ENCODE measurements around the gene ORC5. TPM values are rescaled to one million over a fixed set of nuclear protein-coding genes. Genes with fewer than 3 reads are reported as not detected.

ORC5 gene
- total and polyA plus RNA-seq, 2 donors from 2014 or later: 13.2 to 18.4 TPM

DNA sequence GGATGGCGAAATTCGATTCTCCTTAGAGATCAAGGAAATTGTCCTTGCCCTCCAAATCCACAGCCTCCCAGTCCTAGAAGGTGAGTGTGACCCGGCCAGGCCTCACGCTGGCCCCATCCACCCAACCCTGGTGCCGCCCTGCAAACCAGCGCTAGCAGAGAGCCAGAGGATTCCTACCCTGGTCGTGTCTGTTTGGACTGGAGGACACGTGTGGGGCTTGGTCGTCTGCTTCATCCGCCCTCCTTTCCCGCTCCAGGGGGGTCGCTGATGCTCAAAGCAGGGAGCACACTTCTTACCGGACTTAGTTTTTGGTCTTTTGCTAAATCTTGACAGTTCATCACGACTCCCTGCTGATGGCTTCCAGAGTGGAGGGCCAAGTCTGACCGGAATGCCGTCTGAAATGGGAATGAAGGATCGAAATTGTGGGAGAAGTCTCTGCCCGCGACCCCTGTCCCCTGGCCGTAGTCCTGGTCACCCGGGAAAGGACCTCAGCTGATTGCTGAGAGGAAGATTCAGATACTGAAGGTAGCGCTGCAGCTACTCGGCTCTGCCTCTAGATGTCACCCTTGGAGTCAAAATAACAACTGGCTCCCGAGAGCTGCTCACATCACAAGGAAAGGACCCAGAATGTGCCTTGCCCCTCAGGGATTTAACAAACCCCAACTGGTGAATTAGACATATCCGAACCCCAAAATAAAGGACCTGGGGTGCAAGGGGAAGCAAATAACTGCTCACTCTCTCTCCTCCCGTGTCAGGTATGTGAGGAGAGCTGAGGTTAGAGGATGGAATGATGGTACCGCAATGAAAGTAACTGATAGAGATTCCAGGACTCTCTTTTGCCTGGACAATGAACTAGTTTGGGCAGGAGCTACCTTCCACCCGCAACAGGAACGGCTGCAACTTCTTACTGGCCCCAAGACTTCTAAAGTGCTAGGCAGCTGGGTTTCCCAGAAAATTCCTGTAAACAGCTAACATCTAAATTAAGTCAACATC is 23.5 kb upstream of the ORC5 start:
- Histone ChIP-seq H3K27me3 (ENCODE audit: control insufficient read depth, insufficient read depth, low read length) (no peaks in the 10 kb centered on the region), H3K27ac (ENCODE audit: low read depth in 2 of 2, low read length in 2 of 2) (no peak overlapping the region), H3K4me1 (ENCODE audit: control insufficient read depth in 2 of 3, insufficient read depth in 2 of 3, low read depth in 1 of 3, low read length in 3 of 3) (peaks cover 0 to 2% (median 0%) of the 10 kb centered on the region in 3 donors), H3K4me3 (ENCODE audit: low read length in 3 of 3) (no peak overlapping the region), H3K9ac (ENCODE audit: low read length in 3 of 3) (no peak overlapping the region), H3K9me3 (ENCODE audit: control insufficient read depth in 2 of 3, insufficient read depth in 1 of 3, low read length in 3 of 3) (no peaks in the 10 kb centered on the region), H3K36me3 (ENCODE audit: control insufficient read depth in 2 of 3, insufficient read depth in 3 of 3, low read length in 3 of 3) (no peaks in the 10 kb centered on the region)
- intact Hi-C loops (cut with DNase I): no loop called here
- TF ChIP-seq CTCF (IDR thresholded peaks at IDR 0.05; ENCODE audit: borderline replicate concordance, extremely low read depth, insufficient read depth): peak; percentile 71
- FAIRE-seq: peak; percentile 21
- DNase-seq: peak in 4 of 5 donors; percentile 38 to 62 (median 50)

GRCh38 chr7:104230606-104231005 is 22.8 kb upstream of the ORC5 start:
- FAIRE-seq (no peak), DNase-seq (peak in 2 of 5 donors; percentile 5 to 31)
- intact Hi-C loops (cut with DNase I): no loop called here
- Histone ChIP-seq H3K36me3 (ENCODE audit: control insufficient read depth in 2 of 3, insufficient read depth in 3 of 3, low read length in 3 of 3) (no peaks in the 10 kb centered on the region), H3K9me3 (ENCODE audit: control insufficient read depth in 2 of 3, insufficient read depth in 1 of 3, low read length in 3 of 3) (no peaks in the 10 kb centered on the region), H3K4me1 (ENCODE audit: control insufficient read depth in 2 of 3, insufficient read depth in 2 of 3, low read depth in 1 of 3, low read length in 3 of 3) (peaks cover 0 to 2% (median 0%) of the 10 kb centered on the region in 3 donors), H3K27ac (ENCODE audit: low read depth in 2 of 2, low read length in 2 of 2) (no peak overlapping the region), H3K4me3 (ENCODE audit: low read length in 3 of 3) (no peak overlapping the region), H3K9ac (ENCODE audit: low read length in 3 of 3) (no peak overlapping the region), H3K27me3 (ENCODE audit: control insufficient read depth, insufficient read depth, low read length) (no peaks in the 10 kb centered on the region)
- TF ChIP-seq CTCF (IDR thresholded peaks at IDR 0.05; ENCODE audit: borderline replicate concordance, extremely low read depth, insufficient read depth): no peak

- Histone ChIP-seq H3K27me3 (ENCODE audit: control insufficient read depth, insufficient read depth, low read length) (no peaks in the 10 kb centered on the region), H3K9ac (ENCODE audit: low read length in 3 of 3) (no peak overlapping the region), H3K9me3 (ENCODE audit: control insufficient read depth in 2 of 3, insufficient read depth in 1 of 3, low read length in 3 of 3) (no peaks in the 10 kb centered on the region), H3K27ac (ENCODE audit: low read depth in 2 of 2, low read length in 2 of 2) (no peak overlapping the region), H3K4me1 (ENCODE audit: control insufficient read depth in 2 of 3, insufficient read depth in 2 of 3, low read depth in 1 of 3, low read length in 3 of 3) (peaks cover 0 to 2% (median 0%) of the 10 kb centered on the region in 3 donors), H3K36me3 (ENCODE audit: control insufficient read depth in 2 of 3, insufficient read depth in 3 of 3, low read length in 3 of 3) (no peaks in the 10 kb centered on the region), H3K4me3 (ENCODE audit: low read length in 3 of 3) (no peak overlapping the region)
- FAIRE-seq (no peak), DNase-seq (no peak)
- no peak for TF ChIP-seq CTCF (IDR thresholded peaks at IDR 0.05; ENCODE audit: borderline replicate concordance, extremely low read depth, insufficient read depth)
- intact Hi-C loops (cut with DNase I): no loop called here
Measured at GRCh38 chr7:104228442-104228841, 20.6 kb upstream of the ORC5 start.

All from kidney (tissue), 14 donors.